K562 (cell line): ENCODE data around the gene HSPA1L. TPM values are rescaled to one million over a fixed set of nuclear protein-coding genes. Genes with fewer than 3 reads are reported as not detected.

ENCODE experiments used
- CHD1 ChIP-seq: fragments of 200-600 bp; sonication (generic); IDR thresholded peaks from one replicate; pipeline ENCODE4 v1.6.1; 2012; ENCODE audit warnings: mild to moderate bottlenecking, moderate library complexity, low read length, inconsistent platforms
- ETV5 ChIP-seq: sonication (generic); formaldehyde crosslinking; IDR thresholded peaks from 2 replicates; pipeline ENCODE4 v1.4.0; 2020; ENCODE audit warnings: low read depth, mild to moderate bottlenecking, missing genetic modification reagents
- GTF2E2 ChIP-seq: fragments of 200-800 bp; sonication (Bioruptor generic); IDR thresholded peaks from 2 replicates; pipeline ENCODE4 v1.6.1; 2016; ENCODE audit warnings: missing genetic modification characterization, missing compliant biosample characterization
- HNRNPK ChIP-seq: fragments of 200-400 bp; formaldehyde crosslinking; IDR thresholded peaks from one replicate; pipeline ENCODE4 v1.6.1; 2018; ENCODE audit warnings: mild to moderate bottlenecking, low read depth, low read length; ENCODE audit not compliant: poor library complexity, severe bottlenecking
- KDM5B ChIP-seq: fragments of 200-600 bp; sonication (generic); IDR thresholded peaks from 2 replicates; pipeline ENCODE4 v1.6.1; 2012; ENCODE audit warnings: low read depth, mild to moderate bottlenecking, moderate library complexity, low read length, control low read depth, inconsistent platforms; ENCODE audit not compliant: insufficient replicate concordance
- NFXL1 ChIP-seq: fragments of 450-650 bp; formaldehyde crosslinking; IDR thresholded peaks from 2 replicates; pipeline ENCODE4 v1.4.0; 2021; ENCODE audit warnings: mild to moderate bottlenecking
- PCBP2 ChIP-seq: fragments of 200-400 bp; formaldehyde crosslinking; IDR thresholded peaks from 2 replicates; pipeline ENCODE4 v1.6.1; 2018; ENCODE audit warnings: low read length, low read depth, mild to moderate bottlenecking, moderate library complexity; ENCODE audit not compliant: poor library complexity, severe bottlenecking
- PREB ChIP-seq: sonication (generic); formaldehyde crosslinking; IDR thresholded peaks from 2 replicates; pipeline ENCODE4 v1.8.1; 2023; ENCODE audit warnings: mild to moderate bottlenecking, missing genetic modification reagents
- TSHZ1 ChIP-seq: fragments of 250-450 bp; sonication (Bioruptor Pico); IDR thresholded peaks from 2 replicates; pipeline ENCODE4 v1.4.0; 2020; ENCODE audit warnings: mild to moderate bottlenecking, moderate library complexity
- ZNF431 ChIP-seq: sonication (generic); formaldehyde crosslinking; IDR thresholded peaks from 2 replicates; pipeline ENCODE4 v1.8.0; 2022; ENCODE audit warnings: mild to moderate bottlenecking, missing genetic modification reagents
- ZNF644 ChIP-seq: fragments of 200-800 bp; sonication (Bioruptor generic); IDR thresholded peaks from 2 replicates; pipeline ENCODE4 v1.6.1; 2016; ENCODE audit warnings: low read depth, missing genetic modification characterization, missing compliant biosample characterization
- polyA plus RNA-seq, 8 experiments: library from polyadenylated mRNA; depleted of rRNA in 4 of 8; stranded (reverse) in 5 of 8; unstranded in 3 of 8; fragments of >200 nt; fragmentation: Nextera tagmentation in 2 of 8; fragmentation: Illumina TruSeq in 1 of 8; extraction: Ambion mirVana in 2 of 8; extraction: Trizol in 1 of 8; gene quantifications; 2 replicates each; pipeline versions ENCODE4 v1.2.1 to v1.2.3, GENCODE V29; 2011 to 2014; ENCODE audit warnings: inconsistent platforms in 1 of 8, missing spikeins in 1 of 8
- total RNA-seq, 7 experiments: library from RNA; depleted of rRNA in 6 of 7; stranded (reverse); fragments of >200 nt in 6 of 7; fragmentation: Illumina TruSeq in 2 of 7; extraction: Trizol in 2 of 7; gene quantifications; 2 replicates each; pipeline versions ENCODE4 v1.2.1 to v1.2.3, GENCODE V29; 2011 to 2021; ENCODE audit warnings: low replicate concordance in 1 of 7
- TF ChIP-seq, protein P1 (sequence below): fragments of 450-650 bp; IDR thresholded peaks from 2 replicates; pipeline ENCODE4 v1.6.1; 2016; ENCODE audit warnings: borderline replicate concordance
- TF ChIP-seq, protein P2 (sequence below): IDR thresholded peaks from 3 replicates; pipeline ENCODE4 v1.6.1; 2011; ENCODE audit warnings: borderline replicate concordance, mild to moderate bottlenecking, moderate library complexity; ENCODE audit not compliant: insufficient read length; ENCODE audit errors: extremely low read depth

Gene HSPA1L
- total and polyA plus RNA-seq, 9 of the 15 experiments (the other 6 are each of a cell fraction or from before 2014, with no cell fraction given): 0.14 to 2.1 (median 1.3) TPM

GRCh38 chr6:31815025-31815838 lies at the start of gene HSPA1L, which contains the start of gene HSPA1A (continued):
- TF ChIP-seq TSHZ1 (peak; percentile 33; the same call in 1 of the 2 replicates), ZNF431 (CRISPR knock-in tag) (peak; percentile 64; the same call in 1 of the 2 replicates), ETV5 (CRISPR knock-in tag) (peak; percentile 81), HNRNPK (no peak), PREB (CRISPR knock-in tag) (peak; percentile 81; the same call in 1 of the 2 replicates), CHD1 (peak; percentile 17), ZNF644 (tag) (no peak), PCBP2 (no peak), GTF2E2 (tag) (peak; percentile 95), KDM5B (peak; percentile 99), NFXL1 (CRISPR knock-in tag) (no peak)
- TF ChIP-seq, protein P1, sequence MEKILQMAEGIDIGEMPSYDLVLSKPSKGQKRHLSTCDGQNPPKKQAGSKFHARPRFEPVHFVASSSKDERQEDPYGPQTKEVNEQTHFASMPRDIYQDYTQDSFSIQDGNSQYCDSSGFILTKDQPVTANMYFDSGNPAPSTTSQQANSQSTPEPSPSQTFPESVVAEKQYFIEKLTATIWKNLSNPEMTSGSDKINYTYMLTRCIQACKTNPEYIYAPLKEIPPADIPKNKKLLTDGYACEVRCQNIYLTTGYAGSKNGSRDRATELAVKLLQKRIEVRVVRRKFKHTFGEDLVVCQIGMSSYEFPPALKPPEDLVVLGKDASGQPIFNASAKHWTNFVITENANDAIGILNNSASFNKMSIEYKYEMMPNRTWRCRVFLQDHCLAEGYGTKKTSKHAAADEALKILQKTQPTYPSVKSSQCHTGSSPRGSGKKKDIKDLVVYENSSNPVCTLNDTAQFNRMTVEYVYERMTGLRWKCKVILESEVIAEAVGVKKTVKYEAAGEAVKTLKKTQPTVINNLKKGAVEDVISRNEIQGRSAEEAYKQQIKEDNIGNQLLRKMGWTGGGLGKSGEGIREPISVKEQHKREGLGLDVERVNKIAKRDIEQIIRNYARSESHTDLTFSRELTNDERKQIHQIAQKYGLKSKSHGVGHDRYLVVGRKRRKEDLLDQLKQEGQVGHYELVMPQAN: peak; percentile 36
- TF ChIP-seq, protein P2, sequence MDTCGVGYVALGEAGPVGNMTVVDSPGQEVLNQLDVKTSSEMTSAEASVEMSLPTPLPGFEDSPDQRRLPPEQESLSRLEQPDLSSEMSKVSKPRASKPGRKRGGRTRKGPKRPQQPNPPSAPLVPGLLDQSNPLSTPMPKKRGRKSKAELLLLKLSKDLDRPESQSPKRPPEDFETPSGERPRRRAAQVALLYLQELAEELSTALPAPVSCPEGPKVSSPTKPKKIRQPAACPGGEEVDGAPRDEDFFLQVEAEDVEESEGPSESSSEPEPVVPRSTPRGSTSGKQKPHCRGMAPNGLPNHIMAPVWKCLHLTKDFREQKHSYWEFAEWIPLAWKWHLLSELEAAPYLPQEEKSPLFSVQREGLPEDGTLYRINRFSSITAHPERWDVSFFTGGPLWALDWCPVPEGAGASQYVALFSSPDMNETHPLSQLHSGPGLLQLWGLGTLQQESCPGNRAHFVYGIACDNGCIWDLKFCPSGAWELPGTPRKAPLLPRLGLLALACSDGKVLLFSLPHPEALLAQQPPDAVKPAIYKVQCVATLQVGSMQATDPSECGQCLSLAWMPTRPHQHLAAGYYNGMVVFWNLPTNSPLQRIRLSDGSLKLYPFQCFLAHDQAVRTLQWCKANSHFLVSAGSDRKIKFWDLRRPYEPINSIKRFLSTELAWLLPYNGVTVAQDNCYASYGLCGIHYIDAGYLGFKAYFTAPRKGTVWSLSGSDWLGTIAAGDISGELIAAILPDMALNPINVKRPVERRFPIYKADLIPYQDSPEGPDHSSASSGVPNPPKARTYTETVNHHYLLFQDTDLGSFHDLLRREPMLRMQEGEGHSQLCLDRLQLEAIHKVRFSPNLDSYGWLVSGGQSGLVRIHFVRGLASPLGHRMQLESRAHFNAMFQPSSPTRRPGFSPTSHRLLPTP: no peak
